HFFc6 (cell line): Measurements from ENCODE around the gene SLC2A4RG. TPM values are rescaled to one million over a fixed set of nuclear protein-coding genes. Genes with fewer than 3 reads are reported as not detected.

Experiments used
- DNase-seq: peaks from one replicate; pipeline ENCODE4 v3.0.0-alpha.2; 2018
- H3K27ac Mint-ChIP-seq: 2 replicates; pipeline ENCODE4 v1.8.0; 2020; ENCODE audit warnings: mild to moderate bottlenecking, mixed read lengths
- H3K27me3 Mint-ChIP-seq: 2 replicates; pipeline ENCODE4 v1.8.0; 2021; ENCODE audit warnings: mild to moderate bottlenecking, moderate library complexity, mixed read lengths; ENCODE audit not compliant: insufficient read depth
- H3K36me3 Mint-ChIP-seq: 2 replicates; pipeline ENCODE4 v1.8.0; 2021; ENCODE audit warnings: low read depth, mixed read lengths
- H3K4me1 Mint-ChIP-seq: 2 replicates; pipeline ENCODE4 v1.8.0; 2020; ENCODE audit warnings: low read depth, mixed read lengths
- H3K4me3 Mint-ChIP-seq: 2 replicates; pipeline ENCODE4 v1.8.0; 2020; ENCODE audit warnings: mild to moderate bottlenecking, moderate library complexity, mixed read lengths
- H3K9me3 Mint-ChIP-seq: 2 replicates; pipeline ENCODE4 v1.8.0; 2020; ENCODE audit warnings: mild to moderate bottlenecking, mixed read lengths
- CTCF ChIP-seq: fragments of 200-600 bp; sonication (generic); IDR thresholded peaks from 2 replicates; pipeline ENCODE4 v1.5.0; 2021; ENCODE audit warnings: antibody characterized with exemption, mild to moderate bottlenecking
- total RNA-seq, 6 experiments: library from RNA; stranded (reverse); fragmentation: NEBNext Ultra II Directional; extraction: Animal tissue kit (Norgen Biotek cat#: 25700); gene quantifications; 2 replicates in 1 of 6; 3 replicates in 5 of 6; pipeline ENCODE4 v1.2.3, GENCODE V29; 2021

SLC2A4RG gene
- total RNA-seq, 6 experiments from 2014 or later: 89.6 to 122 (median 102) TPM

GRCh38 chr20:63695424-63696305 lies 43.9 kb upstream of the SLC2A4RG start:
- Mint-ChIP-seq H3K4me1 (peaks cover 10% of the 10 kb centered on the region; the same call in 1 of the 2 replicates), H3K4me3 (no peak overlapping the region), H3K27me3 (peaks cover 48% of the 10 kb centered on the region), H3K27ac (peak overlapping the region; percentile 33; the same call in 1 of the 2 replicates), H3K9me3 (no peaks in the 10 kb centered on the region), H3K36me3 (no peaks in the 10 kb centered on the region; the same call in 1 of the 2 replicates)
- no peak for TF ChIP-seq CTCF
- DNase-seq: no peak

GRCh38 chr20:63696306-63696627 lies 43.3 kb upstream of the SLC2A4RG start:
- no peaks in the 10 kb centered on the region; the same call in 1 of the 2 replicates for H3K36me3 Mint-ChIP-seq
- TF ChIP-seq CTCF: no peak
- H3K27ac Mint-ChIP-seq: peak overlapping the region; percentile 33; the same call in 1 of the 2 replicates
- no peak overlapping the region for H3K4me3 Mint-ChIP-seq
- H3K27me3 Mint-ChIP-seq: peaks cover 48% of the 10 kb centered on the region
- DNase-seq: no peak
- H3K4me1 Mint-ChIP-seq: peaks cover 10% of the 10 kb centered on the region; the same call in 1 of the 2 replicates
- H3K9me3 Mint-ChIP-seq: no peaks in the 10 kb centered on the region

GRCh38 chr20:63696628-63697356 lies 42.8 kb upstream of the SLC2A4RG start, which contains the start of gene TNFRSF6B:
Gene TNFRSF6B, plus strand, starts transcription at chr20:63696652. Its CDS starts 116 bp downstream, at chr20:63696768.
- DNase-seq: no peak
- H3K36me3 Mint-ChIP-seq: no peaks in the 10 kb centered on the region; the same call in 1 of the 2 replicates
- no peaks in the 10 kb centered on the region for H3K9me3 Mint-ChIP-seq
- peaks cover 10% of the 10 kb centered on the region; the same call in 1 of the 2 replicates for H3K4me1 Mint-ChIP-seq
- peaks cover 44% of the 10 kb centered on the region for H3K27me3 Mint-ChIP-seq
- H3K4me3 Mint-ChIP-seq: no peak within 1 kb of the TSS
- peak within 1 kb of the TSS; percentile 38; the same call in 1 of the 2 replicates for H3K27ac Mint-ChIP-seq
- no peak; the same call in 1 of the 2 replicates for TF ChIP-seq CTCF

GRCh38 chr20:63697357-63697867 lies 42.2 kb upstream of the SLC2A4RG start:
- Mint-ChIP-seq H3K36me3 (no peaks in the 10 kb centered on the region; the same call in 1 of the 2 replicates), H3K9me3 (no peaks in the 10 kb centered on the region), H3K4me3 (no peak overlapping the region), H3K4me1 (peaks cover 10% of the 10 kb centered on the region; the same call in 1 of the 2 replicates), H3K27me3 (peaks cover 42% of the 10 kb centered on the region), H3K27ac (0 out of 2 replicates have a peak overlapping the region, but pooled peaks have one; percentile 38)
- no peak for DNase-seq
- TF ChIP-seq CTCF: no peak

- Mint-ChIP-seq H3K4me1 (peaks cover 10% of the 10 kb centered on the region; the same call in 1 of the 2 replicates), H3K36me3 (no peaks in the 10 kb centered on the region; the same call in 1 of the 2 replicates), H3K4me3 (no peak overlapping the region; the same call in 1 of the 2 replicates), H3K27ac (no peak overlapping the region), H3K9me3 (no peaks in the 10 kb centered on the region), H3K27me3 (peaks cover 37% of the 10 kb centered on the region)
- no peak for TF ChIP-seq CTCF
- no peak for DNase-seq
Observed at GRCh38 chr20:63697868-63698545, 41.6 kb upstream of the SLC2A4RG start.
